GM12891 (cell line): ENCODE data around the gene GAPDHS.

Source experiments
- POLR2A ChIP-seq: IDR thresholded peaks from 2 replicates; pipeline ENCODE4 v1.6.1; 2011; ENCODE audit warnings: low read depth, low read length, control low read depth
- POLR2AphosphoS5 ChIP-seq: IDR thresholded peaks from 2 replicates; pipeline ENCODE4 v1.6.1; 2011; ENCODE audit warnings: low read depth, low read length, control low read depth
- TAF1 ChIP-seq: IDR thresholded peaks from 2 replicates; pipeline ENCODE4 v1.6.1; 2011; ENCODE audit warnings: low read depth, low read length, control low read depth

DNA sequence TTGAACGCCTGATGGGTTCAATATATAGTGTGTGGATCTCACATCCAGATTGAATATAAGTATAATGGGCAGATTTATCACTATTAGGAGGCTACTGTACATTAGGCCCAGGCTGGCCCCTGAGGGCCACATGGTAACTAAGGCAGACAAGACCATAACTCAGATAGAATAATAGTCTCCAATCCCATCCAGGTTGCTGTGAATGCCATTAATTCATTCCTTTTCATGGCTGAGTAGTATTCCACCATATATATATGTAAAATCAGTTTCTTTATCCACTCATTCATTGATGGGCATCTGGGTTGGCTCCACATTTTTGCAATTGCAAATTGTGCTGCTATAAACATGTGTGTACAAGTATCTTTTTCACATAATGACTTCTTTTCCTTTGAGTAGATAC is 44.7 kb downstream of the GAPDHS start:
- TF ChIP-seq POLR2AphosphoS5 (no peak), TAF1 (no peak), POLR2A (no peak)
